Endothelial cell (in vitro differentiated cells): ENCODE data around the gene VIPR1. TPM values are rescaled to one million over a fixed set of nuclear protein-coding genes. Genes with fewer than 3 reads are reported as not detected.
A peak's percentile ranks its signal among the peaks of the same experiment; 100 is the strongest.

Experiments
- DNase-seq: peaks from one replicate; pipeline ENCODE4 v3.0.0; 2021; ENCODE audit warnings: low spot score
- H3K27ac Mint-ChIP-seq: one replicate; pipeline ENCODE4 v1.8.0; 2021; ENCODE audit warnings: mixed read lengths, inconsistent platforms; ENCODE audit not compliant: unreplicated experiment
- H3K27me3 Mint-ChIP-seq: one replicate; pipeline ENCODE4 v1.8.0; 2021; ENCODE audit warnings: mild to moderate bottlenecking, moderate library complexity, mixed read lengths, inconsistent platforms; ENCODE audit not compliant: unreplicated experiment
- H3K36me3 Mint-ChIP-seq: one replicate; pipeline ENCODE4 v1.8.0; 2021; ENCODE audit warnings: mild to moderate bottlenecking, low read depth, mixed read lengths, inconsistent platforms; ENCODE audit not compliant: unreplicated experiment
- H3K4me1 Mint-ChIP-seq: one replicate; pipeline ENCODE4 v1.8.0; 2021; ENCODE audit warnings: mild to moderate bottlenecking, mixed read lengths, inconsistent platforms; ENCODE audit not compliant: unreplicated experiment
- H3K4me3 Mint-ChIP-seq: one replicate; pipeline ENCODE4 v1.8.0; 2021; ENCODE audit warnings: mild to moderate bottlenecking, mixed read lengths, inconsistent platforms; ENCODE audit not compliant: unreplicated experiment
- H3K9me3 Mint-ChIP-seq: one replicate; pipeline ENCODE4 v1.8.0; 2021; ENCODE audit warnings: mixed read lengths, inconsistent platforms; ENCODE audit not compliant: unreplicated experiment
- CTCF ChIP-seq: fragments of 200-600 bp; sonication (generic); IDR thresholded peaks from one replicate; pipeline ENCODE4 v1.5.0; 2021; ENCODE audit warnings: antibody characterized with exemption; ENCODE audit not compliant: unreplicated experiment
- total RNA-seq: library from RNA; stranded (reverse); fragmentation: NEBNext Ultra II Directional; extraction: Animal tissue kit (Norgen Biotek cat#: 25700); gene quantifications from one replicate; pipeline ENCODE4 v1.2.1, GENCODE V29; 2021; ENCODE audit not compliant: unreplicated experiment

The VIPR1 gene
- total RNA-seq, 1 donor from 2014 or later = 5.4 TPM

- TF ChIP-seq CTCF = peak; percentile 93
- peak; percentile 65 for DNase-seq
- Mint-ChIP-seq H3K9me3 (no peaks in the 10 kb centered on the region), H3K4me3 (no peak overlapping the region), H3K4me1 (peaks cover 12% of the 10 kb centered on the region), H3K27me3 (peaks cover 2% of the 10 kb centered on the region), H3K36me3 (peaks cover 3% of the 10 kb centered on the region), H3K27ac (no peak overlapping the region)
Observed at GRCh38 chr3:42539871-42540714, 37.6 kb downstream of the VIPR1 start.

- peak overlapping the region; percentile 31 for H3K27ac Mint-ChIP-seq
Observed at GRCh38 chr3:42541079-42541478, 38.6 kb downstream of the VIPR1 start.

GRCh38 chr3:42544492-42545283 lies 42.2 kb downstream of the VIPR1 start:
- Mint-ChIP-seq H3K27ac (no peak overlapping the region), H3K4me3 (no peak overlapping the region), H3K36me3 (peaks cover 11% of the 10 kb centered on the region), H3K9me3 (no peaks in the 10 kb centered on the region), H3K4me1 (peaks cover 17% of the 10 kb centered on the region), H3K27me3 (peaks cover 3% of the 10 kb centered on the region)
- TF ChIP-seq CTCF = no peak
- no peak for DNase-seq

More at GRCh38 chr3:42541079-42541478, 38.6 kb downstream of the VIPR1 start:
- TF ChIP-seq CTCF = no peak
- Mint-ChIP-seq H3K4me3 (peak overlapping the region; percentile 47), H3K4me1 (peaks cover 16% of the 10 kb centered on the region), H3K27me3 (peaks cover 4% of the 10 kb centered on the region), H3K36me3 (peaks cover 8% of the 10 kb centered on the region), H3K9me3 (no peaks in the 10 kb centered on the region)
- DNase-seq = no peak

GRCh38 chr3:42545284-42545900 lies 42.9 kb downstream of the VIPR1 start:
- no peak overlapping the region for H3K27ac Mint-ChIP-seq
- peaks cover 11% of the 10 kb centered on the region for H3K36me3 Mint-ChIP-seq
- H3K4me1 Mint-ChIP-seq = peaks cover 19% of the 10 kb centered on the region
- DNase-seq = no peak
- H3K4me3 Mint-ChIP-seq = peak overlapping the region; percentile 43
- no peaks in the 10 kb centered on the region for H3K9me3 Mint-ChIP-seq
- H3K27me3 Mint-ChIP-seq = peaks cover 3% of the 10 kb centered on the region
- no peak for TF ChIP-seq CTCF
